GM19043 (cell line): ENCODE measurements around the gene RYR3.

Experiments
- ATAC-seq: cut with Tn5 transposase; IDR thresholded peaks from one replicate; pipeline ENCODE4 v1.9.1; 2021; ENCODE audit warnings: low read depth; ENCODE audit not compliant: unreplicated experiment

The RYR3 gene

GRCh38 chr15:33679061-33679460, 368.3 kb downstream of the RYR3 start:
- no peak for ATAC-seq

- ATAC-seq: no peak
These were observed 369.6 kb downstream of the RYR3 start for GRCh38 chr15:33680336-33680735.

GRCh38 chr15:33693166-33693800, 382.5 kb downstream of the RYR3 start:
- no peak for ATAC-seq

GRCh38 chr15:33698126-33698525, 387.4 kb downstream of the RYR3 start:
- no peak for ATAC-seq

- no peak for ATAC-seq
These were observed 388.4 kb downstream of the RYR3 start for GRCh38 chr15:33699145-33699544.

GRCh38 chr15:33699691-33700447, 389.1 kb downstream of the RYR3 start:
- ATAC-seq: no peak

- ATAC-seq: peak; percentile 55
These were observed 390.0 kb downstream of the RYR3 start for GRCh38 chr15:33700695-33701303.

- no peak for ATAC-seq
These were observed 390.5 kb downstream of the RYR3 start for GRCh38 chr15:33701304-33701696.

GRCh38 chr15:33706173-33706572, 395.4 kb downstream of the RYR3 start:
- ATAC-seq: no peak

- no peak for ATAC-seq
These were observed 400.0 kb downstream of the RYR3 start for GRCh38 chr15:33710748-33711147.

GRCh38 chr15:33716025-33716424, 405.3 kb downstream of the RYR3 start:
- ATAC-seq: no peak

GRCh38 chr15:33720952-33721351, 410.2 kb downstream of the RYR3 start:
- ATAC-seq: no peak

- ATAC-seq: peak; percentile 86
These were observed 411.4 kb downstream of the RYR3 start for GRCh38 chr15:33722005-33722672.

- no peak for ATAC-seq
These were observed 411.9 kb downstream of the RYR3 start for GRCh38 chr15:33722673-33723015.

GRCh38 chr15:33724321-33725036, 413.7 kb downstream of the RYR3 start:
- no peak for ATAC-seq

GRCh38 chr15:33729653-33730052, 418.9 kb downstream of the RYR3 start:
- ATAC-seq: no peak

GRCh38 chr15:33730815-33731214, 420.0 kb downstream of the RYR3 start:
- ATAC-seq: peak; percentile 87

- ATAC-seq: no peak
These were observed 424.4 kb downstream of the RYR3 start for GRCh38 chr15:33735143-33735542.

GRCh38 chr15:33735637-33736247, 425.0 kb downstream of the RYR3 start:
- no peak for ATAC-seq
